Caco-2 (cell line): Measurements from ENCODE around the gene PPFIA1. TPM values are rescaled to one million over a fixed set of nuclear protein-coding genes. Genes with fewer than 3 reads are reported as not detected.

Experiments used
- BruUV-seq: library from RNA; stranded (reverse); fragments of 400-500 nt; replicated peaks from 2 replicates; lab custom pipeline; 2021; lab: Mats Ljungman, UMichigan
- CTCF ChIA-PET: fragments of 300-600 bp; sonication (Branson Sonifier 250); formaldehyde crosslinking; loops from one replicate; lab custom pipeline; 2022; ENCODE audit warnings: antibody characterized with exemption; lab: Charles Lee
- POLR2A ChIA-PET: fragments of 300-600 bp; sonication (Branson Sonifier 250); formaldehyde crosslinking; loops from one replicate; lab custom pipeline; 2022; ENCODE audit warnings: antibody characterized with exemption; lab: Charles Lee
- DNase-seq, 2 experiments: peaks; one replicate each; pipeline versions ENCODE4 v3.0.0 to v3.0.0-alpha.2; 2020 to 2022
- H3K27me3 ChIP-seq: replicated peaks from 2 replicates; pipeline ENCODE4 v1.6.0; 2011; ENCODE audit warnings: low read length; ENCODE audit not compliant: control insufficient read depth, insufficient read depth
- H3K36me3 ChIP-seq: 2 replicates; pipeline ENCODE4 v1.5.1; 2011; ENCODE audit warnings: low read length; ENCODE audit not compliant: control insufficient read depth, insufficient read depth
- H3K4me1 ChIP-seq: fragments of 250-450 bp; sonication (Bioruptor Pico); 2 replicates; pipeline ENCODE4 v1.5.1; 2020; ENCODE audit warnings: mild to moderate bottlenecking
- H3K4me3 ChIP-seq: 2 replicates; pipeline ENCODE4 v1.5.1; 2011; ENCODE audit warnings: low read depth, mild to moderate bottlenecking, control low read depth, low read length
- H3K9me3 ChIP-seq: fragments of 250-450 bp; sonication (Bioruptor Pico); 2 replicates; pipeline ENCODE4 v1.5.1; 2020; ENCODE audit warnings: mild to moderate bottlenecking, moderate library complexity
- H3K27ac Mint-ChIP-seq: one replicate; pipeline ENCODE4 v1.8.0; 2022; ENCODE audit warnings: mixed read lengths; ENCODE audit not compliant: unreplicated experiment
- H3K27me3 Mint-ChIP-seq: one replicate; pipeline ENCODE4 v1.8.0; 2022; ENCODE audit warnings: mixed read lengths; ENCODE audit not compliant: insufficient read depth, unreplicated experiment
- H3K36me3 Mint-ChIP-seq: one replicate; pipeline ENCODE4 v1.8.0; 2022; ENCODE audit warnings: mild to moderate bottlenecking, mixed read lengths; ENCODE audit not compliant: insufficient read depth, unreplicated experiment
- H3K4me1 Mint-ChIP-seq: one replicate; pipeline ENCODE4 v1.8.0; 2022; ENCODE audit warnings: low read depth, mixed read lengths; ENCODE audit not compliant: unreplicated experiment
- H3K4me3 Mint-ChIP-seq: one replicate; pipeline ENCODE4 v1.8.0; 2022; ENCODE audit warnings: mild to moderate bottlenecking, moderate library complexity, mixed read lengths; ENCODE audit not compliant: unreplicated experiment
- H3K9me3 Mint-ChIP-seq: one replicate; pipeline ENCODE4 v1.8.0; 2022; ENCODE audit warnings: mixed read lengths; ENCODE audit not compliant: unreplicated experiment
- intact Hi-C: fragments of 100-400 bp; cut with micrococcal nuclease; formaldehyde crosslinking; loops from one replicate; pipeline ENCODE4 v1.10.0; 2022; ENCODE audit not compliant: unreplicated experiment
- total RNA-seq: library from RNA; stranded (reverse); gene quantifications from 2 replicates; pipeline ENCODE4 v1.2.3, GENCODE V29; 2022
- TF ChIP-seq, protein P1 (sequence below), 2 experiments: fragments of 200-600 bp in 1 of 2; IDR thresholded peaks; 1 replicate in 1 of 2; 2 replicates in 1 of 2; pipeline versions ENCODE4 v1.5.1 to v1.8.0; 2011 to 2022; ENCODE audit warnings: antibody characterized with exemption in 1 of 2, control low read depth in 1 of 2, inconsistent platforms in 1 of 2, low read depth in 1 of 2, low read length in 1 of 2, mild to moderate bottlenecking in 1 of 2, moderate library complexity in 1 of 2; ENCODE audit not compliant: insufficient read depth in 1 of 2, severe bottlenecking in 1 of 2, unreplicated experiment in 1 of 2

PPFIA1 gene
- total RNA-seq, 1 experiment from 2014 or later, result 148 TPM

DNA sequence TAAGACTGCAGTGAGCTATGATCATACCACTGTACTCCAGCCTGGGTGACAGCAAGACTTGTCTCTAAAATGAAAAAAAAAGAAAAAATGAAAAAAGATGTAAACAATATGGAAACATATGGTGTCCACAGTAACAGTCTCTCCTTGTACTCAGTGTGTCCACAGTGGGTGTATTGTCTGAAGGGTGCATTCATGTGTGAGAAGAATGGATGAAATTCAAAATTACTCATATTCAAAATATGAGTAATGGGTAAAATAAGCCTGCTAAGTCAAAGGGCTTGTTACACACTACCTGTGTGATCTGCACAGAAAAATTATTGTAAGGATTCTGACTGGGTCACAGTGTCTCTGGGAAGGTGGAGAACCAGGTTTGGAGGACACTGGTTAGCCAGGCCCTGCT is 26.9 kb downstream of the PPFIA1 start:
- no peaks in the 10 kb centered on the region for H3K27me3 Mint-ChIP-seq
- no peak overlapping the region for H3K4me3 ChIP-seq
- POLR2A ChIA-PET, result no interaction called here
- H3K4me1 Mint-ChIP-seq, result peaks cover 15% of the 10 kb centered on the region
- H3K4me3 Mint-ChIP-seq, result no peak overlapping the region
- H3K36me3 ChIP-seq, result peaks cover 7% of the 10 kb centered on the region
- CTCF ChIA-PET, result no interaction called here
- H3K9me3 Mint-ChIP-seq, result peaks cover 16% of the 10 kb centered on the region
- intact Hi-C loops, result no loop called here
- H3K9me3 ChIP-seq, result no peaks in the 10 kb centered on the region
- H3K27me3 ChIP-seq, result no peaks in the 10 kb centered on the region
- peak overlapping the region; percentile 21 for H3K27ac Mint-ChIP-seq
- H3K36me3 Mint-ChIP-seq, result peaks cover 88% of the 10 kb centered on the region
- BruUV-seq, result no TSS peak
- TF ChIP-seq, protein P1, sequence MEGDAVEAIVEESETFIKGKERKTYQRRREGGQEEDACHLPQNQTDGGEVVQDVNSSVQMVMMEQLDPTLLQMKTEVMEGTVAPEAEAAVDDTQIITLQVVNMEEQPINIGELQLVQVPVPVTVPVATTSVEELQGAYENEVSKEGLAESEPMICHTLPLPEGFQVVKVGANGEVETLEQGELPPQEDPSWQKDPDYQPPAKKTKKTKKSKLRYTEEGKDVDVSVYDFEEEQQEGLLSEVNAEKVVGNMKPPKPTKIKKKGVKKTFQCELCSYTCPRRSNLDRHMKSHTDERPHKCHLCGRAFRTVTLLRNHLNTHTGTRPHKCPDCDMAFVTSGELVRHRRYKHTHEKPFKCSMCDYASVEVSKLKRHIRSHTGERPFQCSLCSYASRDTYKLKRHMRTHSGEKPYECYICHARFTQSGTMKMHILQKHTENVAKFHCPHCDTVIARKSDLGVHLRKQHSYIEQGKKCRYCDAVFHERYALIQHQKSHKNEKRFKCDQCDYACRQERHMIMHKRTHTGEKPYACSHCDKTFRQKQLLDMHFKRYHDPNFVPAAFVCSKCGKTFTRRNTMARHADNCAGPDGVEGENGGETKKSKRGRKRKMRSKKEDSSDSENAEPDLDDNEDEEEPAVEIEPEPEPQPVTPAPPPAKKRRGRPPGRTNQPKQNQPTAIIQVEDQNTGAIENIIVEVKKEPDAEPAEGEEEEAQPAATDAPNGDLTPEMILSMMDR (IDR thresholded peaks at IDR 0.05; ENCODE audit: insufficient read depth in 1 of 2, low read depth in 1 of 2, low read length in 1 of 2, severe bottlenecking in 1 of 2, unreplicated experiment in 1 of 2), result no peak
- H3K4me1 ChIP-seq, result peaks cover 12% of the 10 kb centered on the region
- no peak for DNase-seq

DNA sequence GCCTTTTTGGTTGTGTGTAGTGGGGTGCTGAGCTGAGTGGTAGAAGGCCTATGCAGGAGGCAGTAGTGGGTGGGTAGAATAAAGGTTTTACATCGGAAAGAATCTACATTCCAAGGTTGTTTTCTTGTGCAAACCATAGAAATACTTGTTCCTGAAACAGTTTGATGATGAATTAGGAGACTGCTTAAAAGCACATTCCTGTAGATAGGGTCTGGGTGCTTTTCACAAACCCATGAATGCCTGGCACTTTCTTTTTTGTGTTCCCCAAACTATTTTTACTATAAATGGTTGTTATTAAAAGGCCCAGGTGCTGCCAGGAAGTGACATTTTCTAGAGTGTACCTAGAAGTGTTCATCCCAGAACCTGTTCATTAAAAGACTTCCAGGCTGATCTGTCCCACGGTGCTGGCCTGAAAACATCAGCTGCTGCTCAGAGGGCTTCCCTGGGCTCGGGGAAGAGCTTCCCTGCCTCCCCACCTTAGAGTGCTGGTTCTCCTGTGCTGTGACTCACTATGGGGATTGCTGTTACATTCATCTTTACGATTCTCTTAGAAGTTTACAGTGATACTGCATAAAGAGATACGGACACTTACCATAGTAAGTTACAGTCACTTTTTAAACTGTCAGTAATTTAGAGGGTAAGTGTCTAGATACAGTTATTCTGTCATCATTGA is 27.9 kb downstream of the PPFIA1 start:
- Histone ChIP-seq H3K36me3 (peaks cover 7% of the 10 kb centered on the region), H3K9me3 (no peaks in the 10 kb centered on the region), H3K27me3 (no peaks in the 10 kb centered on the region), H3K4me3 (no peak overlapping the region), H3K4me1 (peaks cover 15% of the 10 kb centered on the region)
- Mint-ChIP-seq H3K9me3 (peaks cover 10% of the 10 kb centered on the region), H3K4me1 (peaks cover 16% of the 10 kb centered on the region), H3K36me3 (peaks cover 79% of the 10 kb centered on the region), H3K27me3 (no peaks in the 10 kb centered on the region), H3K4me3 (no peak overlapping the region), H3K27ac (peak overlapping the region; percentile 21)
- DNase-seq, result no peak
- TF ChIP-seq, protein P1 (IDR thresholded peaks at IDR 0.05; ENCODE audit: insufficient read depth in 1 of 2, low read depth in 1 of 2, low read length in 1 of 2, severe bottlenecking in 1 of 2, unreplicated experiment in 1 of 2), result no peak
- ChIA-PET POLR2A (interaction anchor here (0.6 kb wide), 1 partner anchor 623 kb away, joined by 7 read pairs; no protein-coding TSS in a partner anchor), CTCF (interaction anchor here (0.6 kb wide), 1 partner anchor 1956 kb away, joined by 3 read pairs; no protein-coding TSS in a partner anchor)
- BruUV-seq, result no TSS peak
- intact Hi-C loops, result no loop called here

DNA sequence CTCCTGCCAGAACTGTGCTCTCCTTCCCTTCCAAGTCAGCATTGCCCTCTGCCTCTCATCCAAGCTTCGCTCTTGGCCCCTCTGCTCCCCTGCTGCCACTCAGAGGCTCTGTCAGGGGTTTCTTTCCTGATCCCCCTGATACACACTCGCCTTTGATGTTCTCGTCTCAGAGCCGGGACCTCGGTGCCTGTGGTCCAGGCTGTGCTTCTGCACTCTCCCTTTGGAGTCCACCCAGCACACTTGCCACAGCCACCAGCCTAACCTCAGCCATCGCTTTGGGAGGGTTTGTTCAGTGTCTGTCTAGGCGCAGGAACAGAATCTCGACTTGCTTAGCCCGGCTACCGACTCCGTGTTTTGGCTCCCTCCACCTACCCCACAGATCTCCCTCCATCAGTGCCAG is 29.1 kb downstream of the PPFIA1 start:
- TF ChIP-seq, protein P1 (IDR thresholded peaks at IDR 0.05; ENCODE audit: insufficient read depth in 1 of 2, low read depth in 1 of 2, low read length in 1 of 2, severe bottlenecking in 1 of 2, unreplicated experiment in 1 of 2), result no peak
- Mint-ChIP-seq H3K4me3 (no peak overlapping the region), H3K36me3 (peaks cover 75% of the 10 kb centered on the region), H3K9me3 (no peaks in the 10 kb centered on the region), H3K4me1 (peaks cover 21% of the 10 kb centered on the region), H3K27ac (peak overlapping the region; percentile 21), H3K27me3 (no peaks in the 10 kb centered on the region)
- peaks cover 27% of the 10 kb centered on the region for H3K4me1 ChIP-seq
- H3K9me3 ChIP-seq, result no peaks in the 10 kb centered on the region
- intact Hi-C loops, result no loop called here
- POLR2A ChIA-PET, result no interaction called here
- H3K36me3 ChIP-seq, result 0 out of 2 replicates have a peak, but pooled peaks cover 2% of the 10 kb centered on the region
- no peaks in the 10 kb centered on the region for H3K27me3 ChIP-seq
- no peak overlapping the region for H3K4me3 ChIP-seq
- BruUV-seq, result no TSS peak
- peak in 1 of 2 experiments; percentile 33 for DNase-seq
- CTCF ChIA-PET, result no interaction called here
